K562 (cell line): ENCODE data around the gene ZFAND2B. TPM values are rescaled to one million over a fixed set of nuclear protein-coding genes. Genes with fewer than 3 reads are reported as not detected.
A peak's percentile ranks its signal among the peaks of the same experiment; 100 is the strongest.

ENCODE experiments used
- CEBPB ChIP-seq: fragments of 450-650 bp; IDR thresholded peaks from 2 replicates; pipeline ENCODE4 v1.6.1; 2016; ENCODE audit warnings: missing genetic modification characterization, missing compliant biosample characterization
- DMBX1 ChIP-seq: fragments of 250-450 bp; sonication (Bioruptor Pico); IDR thresholded peaks from 2 replicates; pipeline ENCODE4 v1.8.0; 2022; ENCODE audit warnings: inconsistent platforms, mild to moderate bottlenecking, moderate library complexity, borderline replicate concordance
- E2F1 ChIP-seq: sonication (generic); formaldehyde crosslinking; IDR thresholded peaks from 2 replicates; pipeline ENCODE4 v1.8.1; 2023; ENCODE audit warnings: mild to moderate bottlenecking, missing genetic modification reagents, moderate library complexity
- FOXA3 ChIP-seq, 2 experiments: fragments of 450-650 bp in 1 of 2; sonication (generic) in 1 of 2; formaldehyde crosslinking; IDR thresholded peaks in 1 of 2; conservative IDR thresholded peaks in 1 of 2; 2 replicates each; pipeline versions ENCODE4 v1.4.0 to v1.8.0; 2020 to 2022; ENCODE audit warnings: mild to moderate bottlenecking in 2 of 2, missing genetic modification reagents in 1 of 2
- GABPA ChIP-seq: fragments of 200-800 bp; sonication (Bioruptor generic); conservative IDR thresholded peaks from 2 replicates; pipeline ENCODE4 v1.6.1; 2016; ENCODE audit warnings: low read depth, missing genetic modification characterization, missing compliant biosample characterization
- KDM5B ChIP-seq: fragments of 200-600 bp; sonication (generic); IDR thresholded peaks from 2 replicates; pipeline ENCODE4 v1.6.1; 2012; ENCODE audit warnings: low read depth, mild to moderate bottlenecking, moderate library complexity, low read length, control low read depth, inconsistent platforms; ENCODE audit not compliant: insufficient replicate concordance
- L3MBTL2 ChIP-seq: fragments of 450-650 bp; IDR thresholded peaks from 2 replicates; pipeline ENCODE4 v1.6.1; 2016; ENCODE audit warnings: mild to moderate bottlenecking, moderate library complexity
- PPARD ChIP-seq: fragments of 250-450 bp; sonication (Bioruptor Pico); IDR thresholded peaks from 2 replicates; pipeline ENCODE4 v1.8.0; 2022; ENCODE audit warnings: inconsistent platforms, mild to moderate bottlenecking, moderate library complexity
- RNF2 ChIP-seq: sonication (generic); IDR thresholded peaks from 2 replicates; pipeline ENCODE4 v1.6.1; 2016
- SMARCE1 ChIP-seq: fragments of 450-650 bp; IDR thresholded peaks from 2 replicates; pipeline ENCODE4 v1.7.1; 2016; ENCODE audit warnings: mild to moderate bottlenecking
- SNIP1 ChIP-seq: fragments of 450-650 bp; IDR thresholded peaks from 2 replicates; pipeline ENCODE4 v1.7.1; 2017; ENCODE audit warnings: low read depth, mild to moderate bottlenecking
- SNRNP70 ChIP-seq: fragments of 200-400 bp; formaldehyde crosslinking; optimal IDR thresholded peaks from 2 replicates; pipeline ENCODE3; 2017; ENCODE audit warnings: low read depth, low read length
- THRA ChIP-seq: fragments of 450-650 bp; IDR thresholded peaks from 2 replicates; pipeline ENCODE4 v1.6.1; 2017; ENCODE audit warnings: mild to moderate bottlenecking, moderate library complexity
- TSHZ1 ChIP-seq: fragments of 250-450 bp; sonication (Bioruptor Pico); IDR thresholded peaks from 2 replicates; pipeline ENCODE4 v1.4.0; 2020; ENCODE audit warnings: mild to moderate bottlenecking, moderate library complexity
- ZBTB2 ChIP-seq: fragments of 450-650 bp; IDR thresholded peaks from 2 replicates; pipeline ENCODE4 v1.6.1; 2016; ENCODE audit warnings: antibody characterized with exemption
- ZBTB34 ChIP-seq: fragments of 250-450 bp; sonication (Bioruptor Pico); IDR thresholded peaks from 2 replicates; pipeline ENCODE4 v1.8.0; 2021; ENCODE audit warnings: mild to moderate bottlenecking, moderate library complexity
- ZNF444 ChIP-seq: fragments of 250-450 bp; sonication (Bioruptor Pico); IDR thresholded peaks from 2 replicates; pipeline ENCODE4 v1.4.0; 2020; ENCODE audit warnings: mild to moderate bottlenecking, moderate library complexity
- ZNF76 ChIP-seq: fragments of 250-450 bp; sonication (Bioruptor Pico); IDR thresholded peaks from 2 replicates; pipeline ENCODE4 v1.4.0; 2020; ENCODE audit warnings: mild to moderate bottlenecking, moderate library complexity, borderline replicate concordance
- polyA plus RNA-seq, 8 experiments: library from polyadenylated mRNA; depleted of rRNA in 4 of 8; stranded (reverse) in 5 of 8; unstranded in 3 of 8; fragments of >200 nt; fragmentation: Nextera tagmentation in 2 of 8; fragmentation: Illumina TruSeq in 1 of 8; extraction: Ambion mirVana in 2 of 8; extraction: Trizol in 1 of 8; gene quantifications; 2 replicates each; pipeline versions ENCODE4 v1.2.1 to v1.2.3, GENCODE V29; 2011 to 2014; ENCODE audit warnings: inconsistent platforms in 1 of 8, missing spikeins in 1 of 8
- total RNA-seq, 7 experiments: library from RNA; depleted of rRNA in 6 of 7; stranded (reverse); fragments of >200 nt in 6 of 7; fragmentation: Illumina TruSeq in 2 of 7; extraction: Trizol in 2 of 7; gene quantifications; 2 replicates each; pipeline versions ENCODE4 v1.2.1 to v1.2.3, GENCODE V29; 2011 to 2021; ENCODE audit warnings: low replicate concordance in 1 of 7

Gene ZFAND2B
- total and polyA plus RNA-seq, 9 of the 15 experiments (the other 6 are each of a cell fraction or from before 2014, with no cell fraction given) = 9.9 to 33.3 (median 26.1) TPM

GRCh38 chr2:219177552-219178376, 28.8 kb upstream of the ZFAND2B start, which contains the start of gene RETREG2 (continued):
- TF ChIP-seq TSHZ1 = no peak
- TF ChIP-seq ZBTB2 = peak; percentile 56; the same call in 1 of the 2 replicates
- TF ChIP-seq GABPA (tag) = peak; percentile 71
- no peak for TF ChIP-seq CEBPB
- no peak for TF ChIP-seq PPARD (CRISPR knock-in tag)
- TF ChIP-seq DMBX1 (CRISPR knock-in tag) = no peak; the same call in 1 of the 2 replicates
- TF ChIP-seq ZBTB34 = no peak
- TF ChIP-seq L3MBTL2 = 0 out of 2 replicates have a peak, but pooled peaks have one; percentile 44
- no peak for TF ChIP-seq ZNF76
- no peak for TF ChIP-seq ZNF444 (CRISPR knock-in tag)
- 0 out of 2 replicates have a peak, but pooled peaks have one; percentile 26 for TF ChIP-seq RNF2
- peak; percentile 78 to 92 for TF ChIP-seq FOXA3 (CRISPR knock-in tag; conservative IDR thresholded peaks at IDR 0.05 in 1 of 2, IDR thresholded peaks at IDR 0.05 in 1 of 2)
- no peak for TF ChIP-seq SNIP1
- peak; percentile 54; the same call in 1 of the 2 replicates for TF ChIP-seq SMARCE1
- TF ChIP-seq KDM5B = peak; percentile 61
- TF ChIP-seq SNRNP70 = no peak
- no peak for TF ChIP-seq THRA
- TF ChIP-seq E2F1 (CRISPR knock-in tag) = no peak
